ENCODE measurements around the gene TSPAN4.

GRCh38 chr11:843818-844692, 1.4 kb downstream of the TSPAN4 start:
- TF ChIP-seq POLR2A (IDR thresholded peaks at IDR 0.05) = no peak
- no peak for TF ChIP-seq CTCF (IDR thresholded peaks at IDR 0.05)

All from testis (tissue), 2 donors.